GM20000 (cell line): ENCODE data around the gene VAV3.
"Not testable (repeated sequence)": the region's sequence is repeated elsewhere in the genome, so short reads cannot be mapped to it uniquely, and the experiment has no call there.

ENCODE experiments used
- DNase-seq: peaks from one replicate; pipeline ENCODE4 v3.0.0; 2012; ENCODE audit warnings: low spot score
- TF ChIP-seq, protein P1 (sequence below): IDR thresholded peaks from 2 replicates; pipeline ENCODE4 v1.5.1; 2012; ENCODE audit warnings: mild to moderate bottlenecking, control low read depth; ENCODE audit errors: extremely low read depth, missing control alignments

Gene VAV3

DNA sequence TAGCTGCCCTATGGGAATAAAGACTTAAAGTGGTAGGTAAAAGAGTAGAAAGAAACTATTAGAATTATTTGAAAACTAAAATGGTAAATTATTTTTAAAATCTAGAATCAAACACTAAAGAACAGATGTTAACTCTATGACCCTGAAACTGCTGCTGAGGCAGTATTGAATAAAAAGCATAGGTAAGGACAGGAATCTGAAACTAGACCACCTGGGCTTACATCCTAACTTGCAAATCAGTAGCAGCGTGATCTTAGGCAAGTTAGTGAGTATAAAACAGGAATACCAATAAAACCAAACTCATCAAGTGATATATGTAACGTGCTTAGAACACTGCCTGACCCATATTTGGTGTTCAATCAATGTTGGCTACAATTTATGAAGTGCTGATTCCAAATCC is 257.9 kb downstream of the VAV3 start:
- TF ChIP-seq, protein P1, sequence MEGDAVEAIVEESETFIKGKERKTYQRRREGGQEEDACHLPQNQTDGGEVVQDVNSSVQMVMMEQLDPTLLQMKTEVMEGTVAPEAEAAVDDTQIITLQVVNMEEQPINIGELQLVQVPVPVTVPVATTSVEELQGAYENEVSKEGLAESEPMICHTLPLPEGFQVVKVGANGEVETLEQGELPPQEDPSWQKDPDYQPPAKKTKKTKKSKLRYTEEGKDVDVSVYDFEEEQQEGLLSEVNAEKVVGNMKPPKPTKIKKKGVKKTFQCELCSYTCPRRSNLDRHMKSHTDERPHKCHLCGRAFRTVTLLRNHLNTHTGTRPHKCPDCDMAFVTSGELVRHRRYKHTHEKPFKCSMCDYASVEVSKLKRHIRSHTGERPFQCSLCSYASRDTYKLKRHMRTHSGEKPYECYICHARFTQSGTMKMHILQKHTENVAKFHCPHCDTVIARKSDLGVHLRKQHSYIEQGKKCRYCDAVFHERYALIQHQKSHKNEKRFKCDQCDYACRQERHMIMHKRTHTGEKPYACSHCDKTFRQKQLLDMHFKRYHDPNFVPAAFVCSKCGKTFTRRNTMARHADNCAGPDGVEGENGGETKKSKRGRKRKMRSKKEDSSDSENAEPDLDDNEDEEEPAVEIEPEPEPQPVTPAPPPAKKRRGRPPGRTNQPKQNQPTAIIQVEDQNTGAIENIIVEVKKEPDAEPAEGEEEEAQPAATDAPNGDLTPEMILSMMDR = no peak
- DNase-seq = no peak

DNA sequence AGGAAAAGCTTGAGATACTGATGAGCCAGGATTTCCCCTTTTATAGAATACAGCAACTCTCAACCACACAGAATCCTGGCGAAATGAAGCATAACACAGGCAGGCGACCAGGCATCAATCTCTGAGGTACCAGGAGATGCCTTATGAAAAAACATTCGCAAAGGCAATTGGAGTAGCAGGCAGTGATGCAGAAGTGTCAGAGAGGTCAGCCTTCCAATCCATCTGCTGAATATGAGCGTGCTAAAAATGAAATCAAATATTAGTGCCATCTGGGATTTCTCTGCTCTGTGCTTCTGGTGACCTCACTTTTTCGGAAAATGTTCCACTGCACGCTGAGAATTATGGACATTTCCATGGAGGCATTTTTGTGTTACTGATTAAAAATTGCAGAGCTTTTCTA is 258.8 kb downstream of the VAV3 start:
- no peak for DNase-seq
- TF ChIP-seq, protein P1 = no peak

- TF ChIP-seq, protein P1 = no peak
- DNase-seq = no peak
These were observed 260.1 kb downstream of the VAV3 start for GRCh38 chr1:107704911-107705310.

GRCh38 chr1:107702946-107703571 is 261.9 kb downstream of the VAV3 start:
- TF ChIP-seq, protein P1 = no peak
- DNase-seq = no peak

DNA sequence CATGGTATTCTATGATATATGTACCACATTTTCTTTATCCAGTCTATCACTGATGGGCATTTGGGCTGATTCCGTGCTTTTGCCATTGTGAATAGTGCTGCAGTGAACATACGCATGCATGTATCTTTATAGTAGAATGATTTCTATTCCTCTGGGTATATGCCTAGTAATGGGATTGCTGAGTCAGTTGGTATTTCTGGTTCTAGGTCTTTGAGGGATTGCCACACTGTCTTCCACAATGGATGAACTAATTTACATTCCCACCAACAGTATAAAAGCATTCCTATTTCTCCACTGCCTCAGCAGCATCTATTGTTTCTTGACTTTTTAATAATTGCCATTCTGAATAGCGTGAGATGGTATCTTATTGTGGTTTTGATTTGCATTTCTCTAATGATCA is 264.3 kb downstream of the VAV3 start:
- not testable (repeated sequence) for DNase-seq

DNA sequence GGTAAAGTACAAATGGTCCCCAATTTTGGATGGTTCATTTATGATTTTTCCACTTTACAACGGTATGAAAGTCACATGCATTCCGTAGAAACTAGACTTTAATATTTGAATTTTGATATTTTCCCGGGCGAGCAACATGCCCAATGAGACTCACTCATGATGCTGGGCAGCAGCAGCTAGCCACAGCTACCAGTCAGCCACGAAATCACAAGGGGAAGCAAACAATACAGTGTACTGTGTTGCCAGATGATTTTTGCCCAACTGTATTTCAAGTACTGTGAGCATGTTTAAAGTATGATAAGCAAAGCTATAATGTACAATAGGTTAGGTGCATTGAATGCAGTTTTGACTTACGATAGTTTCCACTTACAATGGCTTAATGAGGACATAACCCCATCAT is 266.8 kb downstream of the VAV3 start:
- no peak for DNase-seq
- TF ChIP-seq, protein P1 = no peak

DNA sequence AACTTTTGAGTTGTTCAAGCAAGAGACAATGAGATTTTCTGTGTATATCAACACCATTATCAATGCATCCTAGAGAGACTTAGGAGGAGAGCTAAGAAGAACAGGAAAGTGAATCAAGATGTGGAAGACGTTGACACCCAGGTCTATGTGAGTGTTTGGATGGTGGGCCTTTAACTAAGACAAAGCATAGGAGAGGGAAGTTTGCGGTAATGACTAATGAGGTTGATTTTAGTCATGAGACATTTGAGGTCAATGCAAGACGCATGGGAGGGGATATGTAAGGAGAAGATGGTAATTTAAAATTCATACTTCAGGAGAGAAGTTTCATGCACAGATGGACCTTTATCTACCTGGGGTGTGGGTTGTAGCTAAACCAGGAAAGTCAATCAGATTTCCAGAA is 269.6 kb downstream of the VAV3 start:
- DNase-seq = no peak

More for the DNA sequence above, 269.6 kb downstream of the VAV3 start:
- TF ChIP-seq, protein P1 = no peak
